ENCODE measurements around the gene RASGRF2.

- no peak for TF ChIP-seq CTCF (IDR thresholded peaks at IDR 0.05)
- no peak for TF ChIP-seq ZFX (IDR thresholded peaks at IDR 0.05; ENCODE audit: borderline replicate concordance)
Observed at GRCh38 chr5:81140441-81140840, 180.3 kb downstream of the RASGRF2 start.
